Peyer's patch (tissue), 4 donors: ENCODE data around the gene UTP14C. TPM values are rescaled to one million over a fixed set of nuclear protein-coding genes. Genes with fewer than 3 reads are reported as not detected.

ENCODE experiments used
- DNase-seq, 3 donors: peaks; one replicate each; pipeline ENCODE4 v3.0.0-alpha.2; 2017 to 2019
- H3K27ac ChIP-seq, 4 donors: fragments of 200-600 bp; sonication (generic); one replicate each; pipeline ENCODE4 v1.5.1; 2016 to 2019
- H3K27me3 ChIP-seq, 2 donors: fragments of 200-600 bp; sonication (generic); one replicate each; pipeline ENCODE4 v1.5.1; 2019
- H3K36me3 ChIP-seq, 3 donors: fragments of 200-600 bp; sonication (generic); one replicate each; pipeline ENCODE4 v1.5.1; 2016 to 2019
- H3K4me1 ChIP-seq, 4 donors: fragments of 200-600 bp; sonication (generic); one replicate each; pipeline ENCODE4 v1.5.1; 2016 to 2019
- H3K4me3 ChIP-seq, 4 donors: fragments of 200-600 bp; sonication (generic); 1 replicate in 3 of 4; 2 replicates in 1 of 4; pipeline ENCODE4 v1.5.1; 2016 to 2019; ENCODE audit warnings: mild to moderate bottlenecking in 1 of 4
- H3K9me3 ChIP-seq, 4 donors: fragments of 200-600 bp; sonication (generic); one replicate each; pipeline ENCODE4 v1.5.1; 2016 to 2019; ENCODE audit warnings: mild to moderate bottlenecking in 1 of 4
- CTCF ChIP-seq, 6 experiments: fragments of 450-650 bp in 4 of 6; fragments of 200-600 bp in 2 of 6; sonication (generic) in 1 of 6; IDR thresholded peaks; one replicate each; pipeline ENCODE4 v1.5.1; 2017 to 2019; ENCODE audit warnings: antibody characterized with exemption in 6 of 6, mild to moderate bottlenecking in 3 of 6, moderate library complexity in 1 of 6
- POLR2A ChIP-seq, 2 donors: fragments of 450-650 bp; IDR thresholded peaks; one replicate each; pipeline ENCODE4 v1.5.1; 2017; ENCODE audit warnings: antibody characterized with exemption in 2 of 2, mild to moderate bottlenecking in 2 of 2, moderate library complexity in 2 of 2
- total RNA-seq, 4 donors: library from RNA; depleted of rRNA; stranded (reverse); fragments of >200 nt; gene quantifications; one replicate each; pipeline ENCODE4 v1.1.0, GENCODE V29; 2016

Gene UTP14C
- total RNA-seq, 4 donors from 2014 or later, result 17.2 to 20.1 (median 18.6) TPM

GRCh38 chr13:52011632-52012511, 12.6 kb upstream of the UTP14C start, which contains the start of gene ALG11:
Gene ALG11, plus strand, starts transcription at chr13:52012398. Its CDS starts 21 bp downstream, at chr13:52012419.
- Histone ChIP-seq H3K27ac (peak within 1 kb of the TSS; percentile 70 to 78 (median 72)), H3K4me1 (peaks cover 0 to 18% (median 4%) of the 10 kb centered on the region in 4 donors), H3K27me3 (no peaks in the 10 kb centered on the region), H3K9me3 (no peaks in the 10 kb centered on the region), H3K36me3 (no peaks in the 10 kb centered on the region), H3K4me3 (peak within 1 kb of the TSS; percentile 77 to 90 (median 87))
- DNase-seq, result peak; percentile 99 to 100 (median 100)
- no peak for TF ChIP-seq CTCF (IDR thresholded peaks at IDR 0.05)
- peak; percentile 44 to 45 for TF ChIP-seq POLR2A (IDR thresholded peaks at IDR 0.05)

- Histone ChIP-seq H3K4me3 (peak overlapping the region; percentile 77 to 90 (median 87)), H3K27ac (peak overlapping the region; percentile 59 to 74 (median 66)), H3K4me1 (peaks cover 0 to 18% (median 4%) of the 10 kb centered on the region in 4 donors), H3K36me3 (no peaks in the 10 kb centered on the region), H3K9me3 (no peaks in the 10 kb centered on the region), H3K27me3 (no peaks in the 10 kb centered on the region)
- TF ChIP-seq POLR2A (IDR thresholded peaks at IDR 0.05) (no peak), CTCF (IDR thresholded peaks at IDR 0.05) (no peak)
- DNase-seq, result no peak
Measured at GRCh38 chr13:52012512-52012836, 12.0 kb upstream of the UTP14C start.

GRCh38 chr13:52016296-52016695, 8.2 kb upstream of the UTP14C start:
- Histone ChIP-seq H3K27me3 (no peaks in the 10 kb centered on the region), H3K27ac (no peak overlapping the region), H3K9me3 (no peaks in the 10 kb centered on the region), H3K4me3 (no peak overlapping the region), H3K4me1 (peaks cover 0 to 14% (median 1%) of the 10 kb centered on the region in 4 donors), H3K36me3 (peaks cover 0 to 23% (median 0%) of the 10 kb centered on the region in 3 donors)
- TF ChIP-seq CTCF (IDR thresholded peaks at IDR 0.05) (no peak), POLR2A (IDR thresholded peaks at IDR 0.05) (no peak)
- DNase-seq, result no peak

- TF ChIP-seq POLR2A (IDR thresholded peaks at IDR 0.05) (no peak), CTCF (IDR thresholded peaks at IDR 0.05) (no peak)
- H3K4me1 ChIP-seq, result no peaks in the 10 kb centered on the region
- no peak overlapping the region for H3K27ac ChIP-seq
- DNase-seq, result no peak
- no peak overlapping the region for H3K4me3 ChIP-seq
- H3K36me3 ChIP-seq, result peaks cover 0 to 59% (median 0%) of the 10 kb centered on the region in 3 donors
- no peaks in the 10 kb centered on the region for H3K9me3 ChIP-seq
- H3K27me3 ChIP-seq, result no peaks in the 10 kb centered on the region
Measured at GRCh38 chr13:52020191-52020590, 4.3 kb upstream of the UTP14C start.

GRCh38 chr13:52022356-52022755, 2.1 kb upstream of the UTP14C start:
- no peaks in the 10 kb centered on the region for H3K4me1 ChIP-seq
- peaks cover 0 to 74% (median 0%) of the 10 kb centered on the region in 3 donors for H3K36me3 ChIP-seq
- H3K27me3 ChIP-seq, result no peaks in the 10 kb centered on the region
- DNase-seq, result no peak
- H3K4me3 ChIP-seq, result no peak overlapping the region
- H3K9me3 ChIP-seq, result no peaks in the 10 kb centered on the region
- H3K27ac ChIP-seq, result no peak overlapping the region
- no peak for TF ChIP-seq CTCF (IDR thresholded peaks at IDR 0.05)
